Ovary (tissue), 3 donors: Measurements from ENCODE around the gene CABLES1.

Source experiments
- POLR2A ChIP-seq: fragments of 450-650 bp; IDR thresholded peaks from one replicate; pipeline ENCODE4 v1.6.1; 2017; ENCODE audit warnings: antibody characterized with exemption, mild to moderate bottlenecking, moderate library complexity
- TF ChIP-seq, protein P1 (sequence below), 3 donors: fragments of 450-650 bp in 2 of 3; fragments of 200-600 bp in 1 of 3; IDR thresholded peaks; one replicate each; pipeline versions ENCODE4 v1.5.1 to v1.8.0; 2016 to 2022; ENCODE audit warnings: antibody characterized with exemption in 3 of 3, mild to moderate bottlenecking in 1 of 3
- donor health status: DM: no; HTN: no; CAD: no.

DNA sequence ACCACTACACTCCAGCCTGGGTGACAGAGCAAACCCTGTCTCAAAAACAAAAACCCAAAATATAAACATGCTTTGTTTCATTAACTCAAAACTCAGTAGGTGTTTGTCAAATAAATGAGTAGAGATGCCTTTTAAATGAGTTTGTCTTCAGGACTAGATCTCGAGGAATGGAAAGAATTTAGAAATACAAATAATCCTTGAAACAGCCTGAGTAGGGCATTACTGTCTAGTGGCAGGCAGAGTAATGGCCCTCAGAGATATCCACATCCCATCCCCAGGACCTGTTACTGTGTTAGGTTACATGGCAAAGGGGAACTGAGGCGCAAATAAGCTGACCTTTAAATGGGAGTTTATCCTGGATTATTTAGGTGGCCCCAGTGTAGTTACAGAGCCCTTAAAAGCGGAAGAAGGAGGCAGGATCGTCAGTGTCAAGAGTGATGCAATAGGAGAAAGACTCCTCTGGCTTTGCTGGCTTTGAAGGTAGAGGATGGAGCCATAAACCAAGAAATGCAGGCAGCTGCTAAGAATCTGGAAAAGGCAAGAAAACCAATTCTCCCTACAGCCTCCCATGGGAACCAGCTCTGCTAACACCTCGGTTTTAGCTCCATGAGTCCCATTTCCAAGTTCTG is 63.0 kb downstream of the CABLES1 start:
- TF ChIP-seq, protein P1, sequence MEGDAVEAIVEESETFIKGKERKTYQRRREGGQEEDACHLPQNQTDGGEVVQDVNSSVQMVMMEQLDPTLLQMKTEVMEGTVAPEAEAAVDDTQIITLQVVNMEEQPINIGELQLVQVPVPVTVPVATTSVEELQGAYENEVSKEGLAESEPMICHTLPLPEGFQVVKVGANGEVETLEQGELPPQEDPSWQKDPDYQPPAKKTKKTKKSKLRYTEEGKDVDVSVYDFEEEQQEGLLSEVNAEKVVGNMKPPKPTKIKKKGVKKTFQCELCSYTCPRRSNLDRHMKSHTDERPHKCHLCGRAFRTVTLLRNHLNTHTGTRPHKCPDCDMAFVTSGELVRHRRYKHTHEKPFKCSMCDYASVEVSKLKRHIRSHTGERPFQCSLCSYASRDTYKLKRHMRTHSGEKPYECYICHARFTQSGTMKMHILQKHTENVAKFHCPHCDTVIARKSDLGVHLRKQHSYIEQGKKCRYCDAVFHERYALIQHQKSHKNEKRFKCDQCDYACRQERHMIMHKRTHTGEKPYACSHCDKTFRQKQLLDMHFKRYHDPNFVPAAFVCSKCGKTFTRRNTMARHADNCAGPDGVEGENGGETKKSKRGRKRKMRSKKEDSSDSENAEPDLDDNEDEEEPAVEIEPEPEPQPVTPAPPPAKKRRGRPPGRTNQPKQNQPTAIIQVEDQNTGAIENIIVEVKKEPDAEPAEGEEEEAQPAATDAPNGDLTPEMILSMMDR (IDR thresholded peaks at IDR 0.05) = no peak
- TF ChIP-seq POLR2A = no peak
